Trophoblast cell (in vitro differentiated cells and primary cell): ENCODE data around the gene CCDC179.

Experiments used
- DNase-seq, 2 donors: peaks; one replicate each; pipeline ENCODE4 v3.0.0-alpha.2; 2016
- H2AFZ ChIP-seq: 2 replicates; pipeline ENCODE4 v1.6.1; 2013; ENCODE audit warnings: low read length, moderate library complexity, mild to moderate bottlenecking; ENCODE audit not compliant: insufficient read depth, poor library complexity
- H2AK5ac ChIP-seq: 2 replicates; pipeline ENCODE4 v1.6.1; 2013; ENCODE audit warnings: mild to moderate bottlenecking, low read length
- H2BK120ac ChIP-seq: 2 replicates; pipeline ENCODE4 v1.6.1; 2013; ENCODE audit warnings: low read length, mild to moderate bottlenecking, moderate library complexity; ENCODE audit not compliant: insufficient read depth, poor library complexity
- H2BK12ac ChIP-seq: 2 replicates; pipeline ENCODE4 v1.6.1; 2013; ENCODE audit warnings: mild to moderate bottlenecking, low read length, moderate library complexity
- H2BK5ac ChIP-seq: 2 replicates; pipeline ENCODE4 v1.6.1; 2013; ENCODE audit warnings: low read length, low read depth, moderate library complexity, mild to moderate bottlenecking; ENCODE audit not compliant: poor library complexity
- H3K14ac ChIP-seq: 2 replicates; pipeline ENCODE4 v1.6.1; 2013; ENCODE audit warnings: mild to moderate bottlenecking, low read length
- H3K18ac ChIP-seq: 2 replicates; pipeline ENCODE4 v1.6.1; 2013; ENCODE audit warnings: mild to moderate bottlenecking, low read length
- H3K23ac ChIP-seq: 2 replicates; pipeline ENCODE4 v1.6.1; 2013; ENCODE audit warnings: low read length
- H3K27ac ChIP-seq: 2 replicates; pipeline ENCODE4 v1.5.1; 2013; ENCODE audit warnings: low read depth, mild to moderate bottlenecking, inconsistent platforms, low read length, moderate library complexity
- H3K27me3 ChIP-seq: 2 replicates; pipeline ENCODE4 v1.6.1; 2013; ENCODE audit warnings: inconsistent platforms, mild to moderate bottlenecking, low read length, moderate library complexity; ENCODE audit not compliant: insufficient read depth
- H3K36me3 ChIP-seq, 2 experiments: 1 replicate in 1 of 2; 2 replicates in 1 of 2; pipeline ENCODE4 v1.6.1; 2013; ENCODE audit warnings: low read length in 2 of 2, mild to moderate bottlenecking in 2 of 2, moderate library complexity in 1 of 2; ENCODE audit not compliant: insufficient read depth in 2 of 2, control insufficient read depth in 1 of 2
- H3K4ac ChIP-seq: 2 replicates; pipeline ENCODE4 v1.6.1; 2013; ENCODE audit warnings: low read depth, mild to moderate bottlenecking, low read length, moderate library complexity
- H3K4me1 ChIP-seq, 2 experiments: 1 replicate in 1 of 2; 2 replicates in 1 of 2; pipeline ENCODE4 v1.6.1; 2013; ENCODE audit warnings: low read length in 2 of 2, mild to moderate bottlenecking in 2 of 2, moderate library complexity in 1 of 2; ENCODE audit not compliant: insufficient read depth in 2 of 2, control insufficient read depth in 1 of 2
- H3K4me2 ChIP-seq: 2 replicates; pipeline ENCODE4 v1.6.1; 2013; ENCODE audit warnings: inconsistent platforms, mild to moderate bottlenecking, low read length, moderate library complexity
- H3K4me3 ChIP-seq: 2 replicates; pipeline ENCODE4 v1.5.1; 2013; ENCODE audit warnings: mild to moderate bottlenecking, low read depth, low read length, inconsistent platforms
- H3K79me1 ChIP-seq: one replicate; pipeline ENCODE4 v1.6.1; 2013; ENCODE audit warnings: low read length
- H3K79me2 ChIP-seq: 2 replicates; pipeline ENCODE4 v1.6.1; 2013; ENCODE audit warnings: low read length, mild to moderate bottlenecking; ENCODE audit not compliant: control insufficient read depth, insufficient read depth, poor library complexity
- H3K9ac ChIP-seq: 2 replicates; pipeline ENCODE4 v1.6.1; 2013; ENCODE audit warnings: mild to moderate bottlenecking, low read length
- H3K9me3 ChIP-seq: 2 replicates; pipeline ENCODE4 v1.6.1; 2013; ENCODE audit warnings: low read depth, mild to moderate bottlenecking, control low read depth, inconsistent platforms, low read length; ENCODE audit not compliant: insufficient read depth
- H4K12ac ChIP-seq: 2 replicates; pipeline ENCODE4 v1.6.1; 2013; ENCODE audit warnings: low read depth, mild to moderate bottlenecking, low read length, moderate library complexity
- H4K8ac ChIP-seq: 2 replicates; pipeline ENCODE4 v1.6.1; 2013; ENCODE audit warnings: low read depth, mild to moderate bottlenecking, low read length, moderate library complexity
- H4K91ac ChIP-seq: one replicate; pipeline ENCODE4 v1.6.1; 2013; ENCODE audit warnings: low read depth, mild to moderate bottlenecking, low read length, moderate library complexity
- WGBS: extraction: QIAGEN DNeasy Blood & Tissue Kit; methylation state at CpG from one replicate; pipeline ENCODE4 v1.1.7; 2013; ENCODE audit warnings: missing lambda C conversion rate; ENCODE audit not compliant: insufficient read length, insufficient coverage; ENCODE audit errors: extremely low coverage; 5-methylcytosine and 5-hydroxymethylcytosine counted together

CCDC179 gene

GRCh38 chr11:22898036-22898435, 37.8 kb upstream of the CCDC179 start:
- Histone ChIP-seq H3K4me2 (no peak overlapping the region), H3K4me1 (no peaks in the 10 kb centered on the region), H4K12ac (no peak overlapping the region), H3K4me3 (no peak overlapping the region), H3K27me3 (no peaks in the 10 kb centered on the region), H2BK120ac (no peak overlapping the region), H3K23ac (no peak overlapping the region), H2AFZ (no peak overlapping the region), H4K8ac (no peak overlapping the region), H3K9ac (no peak overlapping the region), H2BK5ac (no peak overlapping the region), H3K79me1 (no peaks in the 10 kb centered on the region), H2AK5ac (no peak overlapping the region), H3K36me3 (no peaks in the 10 kb centered on the region), H3K27ac (no peak overlapping the region), H3K14ac (no peak overlapping the region), H3K18ac (no peak overlapping the region), H3K9me3 (no peaks in the 10 kb centered on the region), H2BK12ac (no peak overlapping the region), H3K4ac (no peak overlapping the region), H3K79me2 (no peaks in the 10 kb centered on the region), H4K91ac (no peak overlapping the region)
- DNase-seq: no peak
- WGBS: no CpG with 5 or more reads among the region's 5 CpGs

DNA sequence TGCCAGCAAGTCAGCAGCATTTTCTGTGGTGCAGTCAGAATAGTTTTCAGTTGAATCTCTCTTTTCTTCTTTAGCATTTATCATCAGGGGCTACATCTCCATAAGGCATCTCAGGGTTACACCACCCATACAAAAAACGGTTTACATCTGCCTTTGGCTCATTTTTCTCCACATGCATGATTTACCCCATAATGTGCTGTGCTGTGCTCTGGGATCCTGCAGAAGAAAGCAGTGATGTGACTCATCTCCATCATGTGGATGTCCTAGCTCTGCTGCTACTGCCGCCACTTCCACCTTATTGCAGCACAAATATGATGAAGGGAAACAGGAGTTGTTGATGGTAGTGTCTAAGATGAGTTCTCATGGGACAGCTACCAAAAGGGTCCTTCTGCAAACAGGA, 30.0 kb upstream of the CCDC179 start:
- Histone ChIP-seq H3K36me3 (no peaks in the 10 kb centered on the region), H2AK5ac (no peak overlapping the region), H3K23ac (no peak overlapping the region), H2BK12ac (no peak overlapping the region), H3K79me2 (no peaks in the 10 kb centered on the region), H3K4me2 (no peak overlapping the region), H2AFZ (no peak overlapping the region), H3K27ac (no peak overlapping the region), H3K4me1 (no peaks in the 10 kb centered on the region), H4K91ac (no peak overlapping the region), H3K18ac (no peak overlapping the region), H3K4ac (no peak overlapping the region), H4K12ac (no peak overlapping the region), H2BK5ac (no peak overlapping the region), H3K4me3 (no peak overlapping the region), H4K8ac (no peak overlapping the region), H2BK120ac (no peak overlapping the region), H3K9me3 (no peaks in the 10 kb centered on the region), H3K79me1 (no peaks in the 10 kb centered on the region), H3K27me3 (no peaks in the 10 kb centered on the region), H3K9ac (no peak overlapping the region), H3K14ac (no peak overlapping the region)
- no CpG with 5 or more reads among the region's 2 CpGs for WGBS
- DNase-seq: no peak

- Histone ChIP-seq H3K4me2 (no peak overlapping the region), H2AK5ac (no peak overlapping the region), H3K23ac (no peak overlapping the region), H3K18ac (no peak overlapping the region), H3K4me1 (no peaks in the 10 kb centered on the region), H3K79me2 (no peaks in the 10 kb centered on the region), H3K9ac (no peak overlapping the region), H3K9me3 (no peaks in the 10 kb centered on the region), H2AFZ (no peak overlapping the region), H3K36me3 (no peaks in the 10 kb centered on the region), H4K8ac (no peak overlapping the region), H2BK12ac (no peak overlapping the region), H2BK5ac (no peak overlapping the region), H3K4me3 (no peak overlapping the region), H2BK120ac (no peak overlapping the region), H4K12ac (no peak overlapping the region), H4K91ac (no peak overlapping the region), H3K14ac (no peak overlapping the region), H3K27me3 (no peaks in the 10 kb centered on the region), H3K4ac (no peak overlapping the region), H3K27ac (no peak overlapping the region), H3K79me1 (no peaks in the 10 kb centered on the region)
- DNase-seq: peak in 1 of 2 donors; percentile 13
- WGBS: no CpG with 5 or more reads among the region's 1 CpG
Observed at GRCh38 chr11:22884217-22884616, 23.9 kb upstream of the CCDC179 start.

GRCh38 chr11:22879630-22880029, 19.4 kb upstream of the CCDC179 start:
- Histone ChIP-seq H3K9me3 (no peaks in the 10 kb centered on the region), H3K14ac (no peak overlapping the region), H2AFZ (no peak overlapping the region), H2BK5ac (no peak overlapping the region), H4K12ac (no peak overlapping the region), H3K4me1 (no peaks in the 10 kb centered on the region), H3K27ac (no peak overlapping the region), H3K4me3 (no peak overlapping the region), H3K27me3 (no peaks in the 10 kb centered on the region), H2BK12ac (no peak overlapping the region), H4K91ac (no peak overlapping the region), H3K79me1 (no peaks in the 10 kb centered on the region), H3K23ac (no peak overlapping the region), H3K36me3 (no peaks in the 10 kb centered on the region), H3K18ac (no peak overlapping the region), H3K4ac (no peak overlapping the region), H2BK120ac (no peak overlapping the region), H3K79me2 (no peaks in the 10 kb centered on the region), H3K9ac (no peak overlapping the region), H4K8ac (no peak overlapping the region), H2AK5ac (no peak overlapping the region), H3K4me2 (no peak overlapping the region)
- no CpG with 5 or more reads among the region's 2 CpGs for WGBS
- DNase-seq: peak; percentile 31 to 65
